ENCODE data around the gene POU5F1.

GRCh38 chr6:31193206-31193605 lies 22.7 kb upstream of the POU5F1 start:
- TF ChIP-seq POLR2A (IDR thresholded peaks at IDR 0.05), result no peak
- TF ChIP-seq CTCF (IDR thresholded peaks at IDR 0.05), result no peak
